Spleen (tissue), 7 donors: ENCODE measurements around the gene LYRM7.

ENCODE experiments used
- CTCF ChIP-seq, 11 experiments: fragments of 200-600 bp in 7 of 11; fragments of 450-650 bp in 4 of 11; sonication (generic) in 4 of 11; IDR thresholded peaks in 8 of 11; conservative IDR thresholded peaks in 3 of 11; 1 replicate in 7 of 11; 2 replicates in 4 of 11; pipeline versions ENCODE4 v1.4.0 to v1.8.0; 2016 to 2021; ENCODE audit warnings: antibody characterized with exemption in 11 of 11, inconsistent platforms in 4 of 11, mild to moderate bottlenecking in 1 of 11
- POLR2AphosphoS5 ChIP-seq, 3 donors: sonication (generic); formaldehyde crosslinking; IDR thresholded peaks; one replicate each; pipeline ENCODE4 v1.5.1; 2017; ENCODE audit warnings: antibody characterized with exemption in 3 of 3
- donor health status: DM: no; HTN: no; CAD: no; lungs with moderate emphysema.
- donor health status: DM: no; HTN: no; CAD: no.
- donor health status: DM: no; HTN: no; CAD: no.

GRCh38 chr5:131195696-131196095 is 25.0 kb downstream of the LYRM7 start:
- TF ChIP-seq CTCF (IDR thresholded peaks at IDR 0.05 in 8 of 11, conservative IDR thresholded peaks at IDR 0.05 in 3 of 11) (no peak), POLR2AphosphoS5 (IDR thresholded peaks at IDR 0.05) (no peak)
